Gastroesophageal sphincter (tissue), 3 donors: ENCODE data around the gene FAM168A.

Source experiments
- CTCF ChIP-seq, 4 experiments: fragments of 200-600 bp in 2 of 4; fragments of 450-650 bp in 2 of 4; sonication (generic) in 1 of 4; IDR thresholded peaks; one replicate each; pipeline ENCODE4 v1.5.1; 2017 to 2019; ENCODE audit warnings: antibody characterized with exemption in 4 of 4, mild to moderate bottlenecking in 2 of 4, moderate library complexity in 2 of 4
- EP300 ChIP-seq: sonication (generic); formaldehyde crosslinking; IDR thresholded peaks from one replicate; pipeline ENCODE4 v1.6.1; 2017; ENCODE audit warnings: antibody characterized with exemption, mild to moderate bottlenecking
- POLR2A ChIP-seq, 2 donors: fragments of 450-650 bp; IDR thresholded peaks; one replicate each; pipeline ENCODE4 v1.6.1; 2017; ENCODE audit warnings: antibody characterized with exemption in 2 of 2, mild to moderate bottlenecking in 2 of 2, moderate library complexity in 1 of 2

DNA sequence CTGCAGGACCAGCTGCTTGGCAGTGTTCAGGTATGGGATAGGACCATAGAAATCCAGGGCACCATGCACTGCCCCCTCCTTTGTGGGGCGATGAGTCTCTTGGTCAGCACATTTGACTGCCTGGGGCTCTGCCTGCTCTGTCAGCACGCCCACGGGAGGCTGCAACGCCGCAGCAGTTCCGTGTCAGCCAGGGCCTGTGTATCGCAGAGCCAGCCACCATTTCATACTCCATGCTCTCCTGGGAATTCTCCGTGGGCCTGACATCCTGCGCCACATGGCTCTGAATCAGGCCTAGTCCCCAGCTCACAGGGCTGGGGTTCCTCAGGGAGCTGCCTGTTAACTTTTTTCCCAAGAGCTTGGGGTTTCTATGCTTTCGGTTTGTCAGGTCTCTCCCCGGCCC, 238.6 kb downstream of the FAM168A start:
- TF ChIP-seq POLR2A (IDR thresholded peaks at IDR 0.05), result no peak
- no peak for TF ChIP-seq CTCF (IDR thresholded peaks at IDR 0.05)
- TF ChIP-seq EP300, result no peak
